CD8-positive, alpha-beta memory T cell (primary cell): Measurements from ENCODE around the gene HCN4. TPM values are rescaled to one million over a fixed set of nuclear protein-coding genes. Genes with fewer than 3 reads are reported as not detected.
"Not testable (repeated sequence)": the region's sequence is repeated elsewhere in the genome, so short reads cannot be mapped to it uniquely, and the experiment has no call there.

ENCODE experiments used
- CTCF ChIA-PET: fragments of 350-600 bp; sonication (Branson Sonifier 250); formaldehyde crosslinking; loops from one replicate; lab custom pipeline; 2021; ENCODE audit warnings: antibody characterized with exemption; lab: Charles Lee
- POLR2A ChIA-PET: fragments of 350-600 bp; sonication (Branson Sonifier 250); formaldehyde crosslinking; loops from one replicate; lab custom pipeline; 2021; ENCODE audit warnings: antibody characterized with exemption; lab: Charles Lee
- DNase-seq, 5 donors: peaks; one replicate each; pipeline versions ENCODE4 v3.0.0 to v3.0.0-alpha.2; 2020 to 2022; ENCODE audit warnings: mixed read lengths in 1 of 5
- H3K27ac ChIP-seq: one replicate; pipeline ENCODE4 v1.7.0; 2013; ENCODE audit warnings: low read depth, mild to moderate bottlenecking, low read length, moderate library complexity
- H3K27me3 ChIP-seq: 2 replicates; pipeline ENCODE4 v1.7.0; 2013; ENCODE audit warnings: low read length, mild to moderate bottlenecking; ENCODE audit not compliant: insufficient read depth, poor library complexity, severe bottlenecking
- H3K36me3 ChIP-seq: 2 replicates; pipeline ENCODE4 v1.7.0; 2013; ENCODE audit warnings: mild to moderate bottlenecking, low read length, moderate library complexity; ENCODE audit not compliant: insufficient read depth
- H3K4me1 ChIP-seq: 2 replicates; pipeline ENCODE4 v1.7.0; 2013; ENCODE audit warnings: mild to moderate bottlenecking, low read length, moderate library complexity; ENCODE audit not compliant: insufficient read depth
- H3K4me3 ChIP-seq: 2 replicates; pipeline ENCODE4 v1.7.0; 2013; ENCODE audit warnings: mild to moderate bottlenecking, low read length
- H3K9me3 ChIP-seq: 2 replicates; pipeline ENCODE4 v1.7.0; 2013; ENCODE audit warnings: mild to moderate bottlenecking, low read length
- H3K27ac Mint-ChIP-seq, 8 donors: one replicate each; pipeline ENCODE4 v1.8.0; 2020 to 2021; ENCODE audit warnings: mixed read lengths in 8 of 8, mild to moderate bottlenecking in 6 of 8, inconsistent platforms in 3 of 8, moderate library complexity in 3 of 8
- H3K27me3 Mint-ChIP-seq, 2 donors: one replicate each; pipeline ENCODE4 v1.8.0; 2020 to 2021; ENCODE audit warnings: mixed read lengths in 2 of 2, mild to moderate bottlenecking in 1 of 2, moderate library complexity in 1 of 2
- H3K36me3 Mint-ChIP-seq, 3 donors: one replicate each; pipeline ENCODE4 v1.8.0; 2020 to 2021; ENCODE audit warnings: mixed read lengths in 3 of 3, inconsistent platforms in 1 of 3, mild to moderate bottlenecking in 1 of 3
- H3K4me1 Mint-ChIP-seq, 3 donors: one replicate each; pipeline ENCODE4 v1.8.0; 2020 to 2021; ENCODE audit warnings: mixed read lengths in 3 of 3, inconsistent platforms in 1 of 3, mild to moderate bottlenecking in 1 of 3
- H3K4me3 Mint-ChIP-seq, 7 donors: one replicate each; pipeline ENCODE4 v1.8.0; 2020 to 2021; ENCODE audit warnings: mixed read lengths in 7 of 7, mild to moderate bottlenecking in 6 of 7, moderate library complexity in 4 of 7, inconsistent platforms in 2 of 7
- H3K9me3 Mint-ChIP-seq, 5 donors: one replicate each; pipeline ENCODE4 v1.8.0; 2020 to 2022; ENCODE audit warnings: mixed read lengths in 5 of 5, mild to moderate bottlenecking in 3 of 5, moderate library complexity in 2 of 5, inconsistent platforms in 1 of 5
- polyA plus RNA-seq: library from polyadenylated mRNA; unstranded; fragments of 300-500 nt; fragmentation: Illumina TruSeq; gene quantifications from one replicate; pipeline ENCODE4 v1.2.3, GENCODE V29; 2021
- total RNA-seq, 2 experiments: library from RNA; stranded (reverse); gene quantifications; one replicate each; pipeline ENCODE4 v1.2.3, GENCODE V29; 2021

HCN4 gene
- total RNA-seq (under 1 TPM; 0.02 TPM), polyA plus RNA-seq (not detected)

DNA sequence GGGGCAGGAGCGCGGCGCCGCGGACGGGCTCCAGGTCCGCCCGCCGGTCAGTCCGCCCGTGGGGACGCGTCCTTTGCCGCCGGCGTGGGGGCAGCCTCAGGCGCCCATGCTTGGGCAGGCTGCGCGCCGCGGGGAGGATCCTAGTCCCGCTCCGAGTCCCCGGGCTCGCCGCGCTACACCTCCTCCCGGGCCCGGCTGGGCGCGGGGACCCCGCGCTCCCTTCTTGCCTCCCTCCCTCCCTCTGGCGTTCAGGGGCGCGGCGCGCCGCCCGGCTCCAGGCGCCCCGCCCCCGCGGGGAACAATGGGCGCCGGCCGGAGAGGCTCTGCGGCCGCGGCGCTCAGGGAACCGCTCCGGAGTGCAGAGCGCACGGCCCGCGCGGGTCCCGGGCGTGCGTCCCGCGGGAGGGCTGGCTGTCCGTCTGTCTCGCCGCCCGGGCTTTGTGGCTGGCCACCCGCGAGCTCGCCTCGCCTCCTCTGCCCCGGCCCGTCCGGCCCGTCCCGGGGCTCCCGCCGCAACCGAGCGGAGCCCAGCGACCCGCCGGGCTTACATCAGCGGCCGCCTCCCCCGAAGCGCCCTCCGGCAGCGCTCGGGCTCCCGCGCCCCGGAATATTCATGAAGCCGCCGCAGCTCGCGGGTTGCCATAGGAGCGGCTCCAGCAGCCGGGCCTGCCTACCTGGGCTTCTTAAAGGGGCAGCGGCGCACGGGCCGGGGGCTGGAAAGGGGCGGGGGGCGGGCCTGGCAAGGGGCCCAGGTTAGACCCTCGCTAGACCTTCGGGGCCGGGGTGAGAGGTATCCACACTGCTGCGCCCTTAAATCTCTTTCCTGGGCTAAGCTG is at the start of gene HCN4:
Gene HCN4 (minus strand): TSS at position 658 of the 836 bp plus-strand sequence. CDS start 688 bp downstream, outside the sequence.
- Mint-ChIP-seq H3K27ac (no peak within 1 kb of the TSS), H3K4me1 (peaks cover 0 to 4% (median 2%) of the 10 kb centered on the region in 3 donors), H3K27me3 (peaks cover 34 to 65% of the 10 kb centered on the region in 2 donors), H3K9me3 (no peaks in the 10 kb centered on the region), H3K4me3 (no peak within 1 kb of the TSS), H3K36me3 (no peaks in the 10 kb centered on the region)
- no peaks in the 10 kb centered on the region for H3K4me1 ChIP-seq
- CTCF ChIA-PET: no interaction called here
- no peak within 1 kb of the TSS for H3K4me3 ChIP-seq
- H3K27ac ChIP-seq: no peak within 1 kb of the TSS
- H3K27me3 ChIP-seq: peaks cover 4% of the 10 kb centered on the region
- no peaks in the 10 kb centered on the region for H3K9me3 ChIP-seq
- no peak for DNase-seq
- POLR2A ChIA-PET: no interaction called here
- no peaks in the 10 kb centered on the region for H3K36me3 ChIP-seq

DNA sequence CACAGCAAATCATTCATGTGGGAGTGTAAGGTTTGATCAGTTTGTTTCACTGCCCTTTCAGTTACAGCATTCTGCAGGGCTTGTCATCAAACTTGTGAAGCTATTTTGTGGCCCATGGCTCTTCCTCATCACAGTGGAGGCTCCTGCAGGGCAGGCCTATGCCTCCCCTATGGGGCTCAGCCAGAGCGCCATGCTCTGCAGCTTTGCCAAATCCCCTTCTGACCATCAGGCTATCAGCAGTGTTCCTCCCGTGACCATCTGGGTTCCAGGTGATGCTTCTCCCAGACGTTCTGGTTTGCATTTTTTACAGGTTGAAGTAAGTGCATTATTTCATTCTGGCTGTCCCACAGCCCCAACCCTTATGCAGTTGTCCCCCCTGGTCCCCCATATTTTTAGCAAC is 46.1 kb upstream of the HCN4 start:
- Mint-ChIP-seq H3K4me1 (no peaks in the 10 kb centered on the region), H3K4me3 (no peak overlapping the region), H3K27ac (no peak overlapping the region), H3K9me3 (no peaks in the 10 kb centered on the region), H3K36me3 (peaks cover 0 to 4% (median 0%) of the 10 kb centered on the region in 3 donors), H3K27me3 (peaks cover 2 to 23% of the 10 kb centered on the region in 2 donors)
- POLR2A ChIA-PET: no interaction called here
- no peak overlapping the region for H3K27ac ChIP-seq
- no peaks in the 10 kb centered on the region for H3K4me1 ChIP-seq
- H3K9me3 ChIP-seq: no peaks in the 10 kb centered on the region
- H3K27me3 ChIP-seq: no peaks in the 10 kb centered on the region
- H3K4me3 ChIP-seq: no peak overlapping the region
- no peaks in the 10 kb centered on the region for H3K36me3 ChIP-seq
- no peak for DNase-seq
- CTCF ChIA-PET: no interaction called here

GRCh38 chr15:73403171-73403570 is 34.4 kb upstream of the HCN4 start:
- Mint-ChIP-seq H3K9me3 (no peaks in the 10 kb centered on the region), H3K4me1 (no peaks in the 10 kb centered on the region), H3K27ac (no peak overlapping the region), H3K27me3 (peaks cover 0 to 9% of the 10 kb centered on the region in 2 donors), H3K4me3 (no peak overlapping the region), H3K36me3 (no peaks in the 10 kb centered on the region)
- no peaks in the 10 kb centered on the region for H3K27me3 ChIP-seq
- H3K4me1 ChIP-seq: no peaks in the 10 kb centered on the region
- no peak for DNase-seq
- H3K27ac ChIP-seq: no peak overlapping the region
- no peaks in the 10 kb centered on the region for H3K36me3 ChIP-seq
- no peak overlapping the region for H3K4me3 ChIP-seq
- H3K9me3 ChIP-seq: no peaks in the 10 kb centered on the region
- POLR2A ChIA-PET: no interaction called here
- CTCF ChIA-PET: no interaction called here

DNA sequence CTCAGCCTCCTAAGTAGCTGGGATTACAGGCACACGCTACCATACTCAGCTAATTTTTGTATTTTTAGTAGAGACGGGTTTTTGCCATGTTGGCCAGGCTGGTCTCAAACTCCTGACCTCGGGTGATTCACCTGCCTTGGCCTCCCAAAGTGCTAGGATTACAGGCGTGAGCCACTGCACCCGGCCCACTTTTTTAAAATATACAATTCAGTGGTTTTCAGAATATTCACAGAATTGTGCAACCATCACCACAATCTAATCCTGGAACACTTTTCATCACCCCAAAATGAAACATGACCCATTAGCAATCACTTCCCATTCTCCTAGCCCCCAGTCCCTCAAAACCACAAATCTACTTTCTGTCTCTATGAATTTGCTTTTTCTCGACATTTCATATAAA is 31.5 kb upstream of the HCN4 start:
- H3K4me1 ChIP-seq, DNase-seq, H3K27ac Mint-ChIP-seq, POLR2A ChIA-PET, H3K4me3 ChIP-seq, H3K27ac ChIP-seq, H3K4me1 Mint-ChIP-seq, H3K9me3 Mint-ChIP-seq, H3K27me3 ChIP-seq, H3K4me3 Mint-ChIP-seq, H3K9me3 ChIP-seq, CTCF ChIA-PET, H3K36me3 Mint-ChIP-seq, H3K36me3 ChIP-seq: not testable (repeated sequence)
- peaks cover 6 to 16% of the 10 kb centered on the region in 2 donors for H3K27me3 Mint-ChIP-seq

DNA sequence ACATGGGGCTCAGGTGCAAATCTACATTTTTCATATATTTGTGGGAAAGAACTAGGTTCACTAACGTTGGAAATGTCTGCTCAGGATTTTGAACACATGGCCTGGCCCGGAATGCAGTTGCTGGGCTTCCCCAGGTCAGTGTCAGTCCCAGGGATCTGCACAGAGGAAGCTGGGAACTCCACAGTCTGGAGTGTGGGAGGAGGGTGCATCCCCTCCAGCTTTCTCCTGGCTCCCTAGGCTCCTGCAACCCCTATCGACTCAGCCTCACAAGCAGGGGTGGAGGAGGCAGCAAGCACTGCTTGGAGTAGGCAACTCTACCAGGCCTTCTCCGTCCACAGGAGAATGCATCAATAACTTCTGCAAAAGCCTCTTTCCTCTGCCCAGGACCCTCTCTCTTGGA is 30.1 kb upstream of the HCN4 start:
- Histone ChIP-seq H3K27ac (no peak overlapping the region), H3K9me3 (no peaks in the 10 kb centered on the region), H3K27me3 (no peaks in the 10 kb centered on the region), H3K36me3 (no peaks in the 10 kb centered on the region), H3K4me1 (no peaks in the 10 kb centered on the region), H3K4me3 (no peak overlapping the region)
- Mint-ChIP-seq H3K36me3 (no peaks in the 10 kb centered on the region), H3K9me3 (no peaks in the 10 kb centered on the region), H3K4me1 (no peaks in the 10 kb centered on the region), H3K27ac (no peak overlapping the region), H3K27me3 (peaks cover 6 to 17% of the 10 kb centered on the region in 2 donors), H3K4me3 (no peak overlapping the region)
- no peak for DNase-seq
- CTCF ChIA-PET: no interaction called here
- POLR2A ChIA-PET: no interaction called here

GRCh38 chr15:73397461-73397860 is 28.7 kb upstream of the HCN4 start:
- Histone ChIP-seq H3K9me3 (no peaks in the 10 kb centered on the region), H3K4me1 (no peaks in the 10 kb centered on the region), H3K4me3 (no peak overlapping the region), H3K36me3 (no peaks in the 10 kb centered on the region), H3K27ac (no peak overlapping the region), H3K27me3 (no peaks in the 10 kb centered on the region)
- CTCF ChIA-PET: no interaction called here
- Mint-ChIP-seq H3K9me3 (no peaks in the 10 kb centered on the region), H3K36me3 (no peaks in the 10 kb centered on the region), H3K4me1 (no peaks in the 10 kb centered on the region), H3K4me3 (no peak overlapping the region), H3K27me3 (peaks cover 6 to 22% of the 10 kb centered on the region in 2 donors), H3K27ac (no peak overlapping the region)
- POLR2A ChIA-PET: no interaction called here
- DNase-seq: no peak

- Histone ChIP-seq H3K27me3 (no peaks in the 10 kb centered on the region), H3K36me3 (no peaks in the 10 kb centered on the region), H3K9me3 (no peaks in the 10 kb centered on the region), H3K4me3 (no peak overlapping the region), H3K4me1 (no peaks in the 10 kb centered on the region), H3K27ac (no peak overlapping the region)
- H3K27ac Mint-ChIP-seq: no peak overlapping the region
- ChIA-PET CTCF (no interaction called here), POLR2A (no interaction called here)
- no peaks in the 10 kb centered on the region for H3K9me3 Mint-ChIP-seq
- H3K4me3 Mint-ChIP-seq: no peak overlapping the region
- peaks cover 10 to 34% of the 10 kb centered on the region in 2 donors for H3K27me3 Mint-ChIP-seq
- no peak for DNase-seq
- no peaks in the 10 kb centered on the region for H3K36me3 Mint-ChIP-seq
- H3K4me1 Mint-ChIP-seq: no peaks in the 10 kb centered on the region
These were observed 26.9 kb upstream of the HCN4 start for GRCh38 chr15:73395671-73396070.

- H3K27ac ChIP-seq: no peak overlapping the region
- no peak for DNase-seq
- Mint-ChIP-seq H3K9me3 (no peaks in the 10 kb centered on the region), H3K27ac (no peak overlapping the region), H3K4me3 (no peak overlapping the region), H3K27me3 (peaks cover 10 to 38% of the 10 kb centered on the region in 2 donors), H3K4me1 (no peaks in the 10 kb centered on the region), H3K36me3 (no peaks in the 10 kb centered on the region)
- ChIA-PET CTCF (no interaction called here), POLR2A (no interaction called here)
- H3K4me1 ChIP-seq: no peaks in the 10 kb centered on the region
- no peaks in the 10 kb centered on the region for H3K27me3 ChIP-seq
- H3K4me3 ChIP-seq: no peak overlapping the region
- H3K9me3 ChIP-seq: no peaks in the 10 kb centered on the region
- no peaks in the 10 kb centered on the region for H3K36me3 ChIP-seq
These were observed 26.0 kb upstream of the HCN4 start for GRCh38 chr15:73394782-73395181.
